GM21447 (cell line): Measurements from ENCODE around the gene SDK1.

ENCODE experiments used
- ATAC-seq: cut with Tn5 transposase; IDR thresholded peaks from one replicate; pipeline ENCODE4 v1.9.1; 2021; ENCODE audit not compliant: unreplicated experiment

Gene SDK1

DNA sequence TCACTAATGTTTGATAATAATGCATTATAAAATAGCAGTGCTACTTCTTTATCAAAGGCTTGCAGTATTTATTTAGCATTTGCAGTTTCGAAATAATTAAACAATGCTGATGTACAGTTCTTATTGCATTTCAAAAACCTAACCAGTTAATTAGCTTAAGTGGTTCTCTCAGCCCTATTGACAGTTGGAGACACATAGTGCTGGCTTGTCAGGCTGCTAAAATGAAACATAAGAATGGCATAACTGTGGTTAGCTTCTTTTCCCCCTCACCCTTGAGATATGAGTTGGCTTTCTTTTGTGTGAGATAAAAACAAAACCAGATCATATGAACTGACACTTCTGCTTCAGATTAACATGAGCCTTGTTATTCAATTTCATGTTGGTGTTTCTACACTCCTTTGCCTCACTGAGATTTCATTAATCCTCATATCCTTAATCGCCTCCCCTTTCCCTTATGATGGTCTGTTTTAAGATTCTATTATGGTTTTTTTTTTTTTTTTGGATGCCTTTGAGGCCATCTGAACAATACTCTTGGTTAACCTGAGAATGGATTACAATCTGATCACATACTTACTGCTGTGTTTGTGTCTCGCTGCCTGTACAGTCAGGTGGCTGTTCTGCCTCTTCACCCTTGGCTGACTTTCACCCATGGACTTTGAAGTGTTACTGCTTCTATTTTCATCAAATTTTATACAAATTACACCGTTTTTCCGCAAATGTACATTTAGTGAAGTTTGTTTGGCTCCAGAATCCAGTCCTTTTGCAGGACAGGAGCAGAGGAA, 108.0 kb downstream of the SDK1 start:
- ATAC-seq = no peak

DNA sequence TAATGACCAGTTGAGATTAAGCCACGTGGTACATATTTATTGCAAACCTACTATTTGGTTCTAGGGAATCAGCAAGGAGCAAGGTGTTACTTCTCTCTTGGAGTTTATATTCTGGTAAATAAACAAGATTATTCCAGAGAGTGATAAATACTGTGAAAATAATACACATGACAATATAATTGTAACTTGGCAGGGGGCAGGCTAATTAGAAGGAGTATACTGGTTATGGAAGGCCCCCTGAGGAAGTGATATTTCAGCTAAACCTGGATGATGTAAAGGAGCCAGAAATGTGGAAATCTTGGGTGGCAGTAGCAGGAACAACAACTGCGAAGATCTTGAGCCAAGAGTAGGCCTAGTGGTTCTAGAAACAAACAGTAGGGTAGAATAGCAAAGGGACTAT, 111.8 kb downstream of the SDK1 start:
- ATAC-seq = no peak

- no peak for ATAC-seq
These were observed 114.8 kb downstream of the SDK1 start for GRCh38 chr7:3415861-3416312.

GRCh38 chr7:3416453-3416852, 115.4 kb downstream of the SDK1 start:
- ATAC-seq = no peak

DNA sequence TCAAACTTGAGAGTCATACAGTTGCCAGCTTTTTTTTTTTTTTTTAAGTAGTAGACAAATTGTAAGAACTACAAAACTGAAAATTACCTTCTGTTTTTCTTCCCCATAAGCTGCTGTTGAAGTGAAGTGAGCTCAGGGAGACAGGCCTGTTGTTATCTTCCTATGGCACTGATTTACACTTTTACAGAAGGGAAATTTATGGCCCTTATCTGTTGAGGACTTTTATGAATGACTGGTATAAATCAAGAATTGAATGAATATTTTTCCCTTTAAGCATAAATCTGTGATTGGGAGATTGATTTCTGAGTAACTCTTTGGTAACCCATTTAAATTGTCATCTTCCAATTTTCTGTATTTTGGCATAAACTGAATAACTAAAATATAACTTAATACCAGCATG, 124.0 kb downstream of the SDK1 start:
- ATAC-seq = no peak

- no peak for ATAC-seq
These were observed 125.0 kb downstream of the SDK1 start for GRCh38 chr7:3426064-3426463.

- ATAC-seq = no peak
These were observed 126.9 kb downstream of the SDK1 start for GRCh38 chr7:3427957-3428356.

- ATAC-seq = no peak
These were observed 128.9 kb downstream of the SDK1 start for GRCh38 chr7:3429981-3430380.

GRCh38 chr7:3430588-3430987, 129.5 kb downstream of the SDK1 start:
- no peak for ATAC-seq

GRCh38 chr7:3431306-3431705, 130.3 kb downstream of the SDK1 start:
- no peak for ATAC-seq

GRCh38 chr7:3432911-3433310, 131.9 kb downstream of the SDK1 start:
- no peak for ATAC-seq

GRCh38 chr7:3434611-3435010, 133.6 kb downstream of the SDK1 start:
- no peak for ATAC-seq

DNA sequence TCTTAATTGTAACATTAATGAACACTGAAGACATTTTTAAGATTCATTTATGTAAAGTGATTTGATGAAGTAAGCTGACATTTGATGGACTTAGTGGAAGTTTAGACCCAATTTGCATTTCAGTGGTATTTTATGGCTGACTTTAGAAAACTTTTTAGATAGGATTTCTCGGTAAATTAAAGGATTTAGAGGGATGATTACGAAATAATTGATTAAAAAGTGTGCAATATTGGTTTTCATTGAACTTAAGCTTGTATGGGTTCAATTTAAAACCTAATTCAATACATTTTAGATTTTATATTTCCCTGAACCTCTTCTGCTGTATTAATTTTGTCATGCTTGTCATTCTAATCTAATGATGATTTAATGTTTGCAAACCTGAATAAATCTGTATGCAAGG, 135.1 kb downstream of the SDK1 start:
- ATAC-seq = no peak

- ATAC-seq = no peak
These were observed 135.7 kb downstream of the SDK1 start for GRCh38 chr7:3436746-3437145.

GRCh38 chr7:3437467-3437866, 136.4 kb downstream of the SDK1 start:
- ATAC-seq = no peak

DNA sequence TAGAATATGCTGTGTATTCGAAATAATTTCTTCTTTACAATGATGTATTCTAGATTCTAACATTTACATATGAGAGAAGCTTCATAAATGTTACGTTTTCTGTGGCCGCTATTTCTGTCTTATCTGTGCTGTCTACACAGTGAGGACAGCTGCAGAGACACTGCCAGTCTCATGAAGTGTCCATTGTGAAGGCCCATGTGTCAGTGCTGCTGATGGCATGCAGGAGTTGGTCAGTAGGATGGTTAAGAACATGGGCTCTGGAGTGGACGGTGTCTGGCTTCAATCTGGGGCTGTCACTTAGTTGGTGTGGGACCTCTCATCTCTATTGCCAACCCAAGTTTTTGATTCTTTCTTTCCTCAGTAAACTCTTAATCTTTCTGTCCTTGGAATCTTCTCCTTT, 137.3 kb downstream of the SDK1 start:
- no peak for ATAC-seq

DNA sequence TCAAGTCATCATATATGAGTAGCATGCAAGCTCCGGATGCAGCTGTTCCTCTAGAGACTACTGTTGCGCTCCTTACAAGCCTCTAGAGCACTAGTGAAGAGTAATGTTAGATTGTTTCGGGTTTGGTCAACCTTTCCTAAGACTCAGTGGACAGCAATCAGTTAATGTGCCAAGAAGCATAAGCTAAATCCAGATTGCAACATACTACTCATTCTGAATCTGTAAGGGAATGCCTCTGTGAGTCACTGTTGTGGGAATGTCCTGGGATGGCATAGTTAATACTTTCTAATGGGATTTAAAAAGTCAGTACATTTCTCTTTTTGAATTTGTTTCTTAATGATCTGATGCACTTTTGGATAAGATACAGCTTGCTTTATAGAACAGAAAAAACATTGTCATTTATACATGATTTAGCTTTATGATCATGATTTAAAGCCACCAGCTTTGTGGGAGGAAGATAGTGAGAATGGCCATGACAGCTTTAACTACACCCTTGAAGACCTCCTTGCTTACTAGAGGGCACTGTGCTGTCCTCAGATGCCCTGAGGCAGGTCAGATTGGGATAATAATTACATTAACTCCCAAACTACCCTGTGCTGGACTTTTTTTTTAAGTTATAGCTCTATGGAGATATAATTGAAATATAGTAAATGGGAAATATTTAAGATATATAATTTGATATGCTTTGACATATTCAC, 138.4 kb downstream of the SDK1 start:
- no peak for ATAC-seq

GRCh38 chr7:3440509-3440908, 139.5 kb downstream of the SDK1 start:
- ATAC-seq = no peak

DNA sequence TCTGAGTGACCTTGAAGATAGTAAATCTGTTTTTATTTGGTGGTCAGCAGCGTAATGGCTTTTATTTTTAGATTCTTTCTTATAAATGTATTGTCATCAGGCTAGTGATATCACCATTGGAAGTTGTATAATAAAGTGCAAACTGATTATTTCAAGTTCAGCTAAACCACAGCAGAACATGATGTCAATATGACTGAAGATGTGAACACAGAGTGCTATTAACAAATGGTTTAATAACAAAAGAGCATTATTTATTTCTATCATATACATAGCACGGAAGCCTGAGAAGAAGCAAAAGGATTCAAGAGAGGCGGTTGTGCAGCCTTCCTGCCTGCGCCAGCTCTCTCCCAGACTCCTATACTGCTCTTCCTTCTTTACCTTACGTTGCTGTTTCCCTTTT, 142.7 kb downstream of the SDK1 start:
- ATAC-seq = no peak

DNA sequence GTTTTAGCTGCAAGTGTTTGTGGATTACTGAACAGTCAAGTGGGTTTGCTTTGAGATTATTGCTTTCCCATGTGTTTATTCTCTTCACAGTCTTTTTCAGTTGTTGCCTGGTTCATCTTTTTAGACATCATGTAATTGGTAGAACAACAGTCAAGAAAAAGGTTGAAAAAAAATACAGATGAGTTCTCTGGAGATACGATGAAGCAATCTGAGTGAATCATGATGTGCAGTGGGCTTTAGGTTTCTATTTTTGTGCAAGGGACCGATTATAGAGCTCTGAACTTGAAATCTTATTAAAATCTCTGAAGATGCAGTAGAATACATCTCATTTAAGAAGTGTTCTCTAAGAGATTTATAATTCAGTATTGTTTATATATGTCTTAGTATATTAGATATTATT, 145.7 kb downstream of the SDK1 start:
- no peak for ATAC-seq

GRCh38 chr7:3451701-3452100, 150.6 kb downstream of the SDK1 start:
- ATAC-seq = no peak

- no peak for ATAC-seq
These were observed 152.3 kb downstream of the SDK1 start for GRCh38 chr7:3453398-3453797.
